Measurements from ENCODE around the gene UCN2.

UCN2 gene

DNA sequence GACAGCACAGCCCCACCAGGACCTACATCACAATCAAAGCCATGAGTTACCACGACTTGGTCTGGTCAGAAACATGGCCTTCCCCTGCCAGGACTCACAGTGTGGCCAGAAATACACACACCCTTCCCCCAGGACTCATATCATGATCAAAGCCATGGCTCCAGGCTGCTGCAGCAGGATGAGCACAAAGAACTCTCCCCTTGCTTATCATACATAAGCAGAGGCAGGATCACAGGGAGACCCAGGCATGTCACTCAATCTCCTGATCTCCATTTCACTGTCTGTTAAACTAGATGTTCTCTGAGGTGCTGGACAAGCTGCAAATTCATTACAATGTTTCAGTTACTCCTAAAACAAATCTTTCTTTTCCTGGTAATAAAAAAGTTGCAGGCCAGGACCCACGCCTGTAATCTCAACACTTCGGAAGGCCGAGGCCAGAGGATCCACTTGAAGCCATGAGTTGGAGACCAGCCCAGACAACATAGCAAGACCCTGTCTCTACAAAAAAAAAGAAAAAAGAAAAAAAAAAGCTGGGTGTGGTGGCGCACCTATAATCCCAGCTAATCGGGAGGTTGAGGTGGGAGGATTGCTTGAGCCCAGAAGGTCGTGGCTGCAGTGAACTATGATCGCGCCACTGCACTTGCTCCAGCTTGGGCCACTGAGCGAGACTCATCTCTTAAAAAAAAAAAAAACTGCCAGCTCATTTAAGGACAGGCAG, 8.2 kb downstream of the UCN2 start:
- H3K27ac ChIP-seq: peak overlapping the region; percentile 90
- TF ChIP-seq, protein P1, sequence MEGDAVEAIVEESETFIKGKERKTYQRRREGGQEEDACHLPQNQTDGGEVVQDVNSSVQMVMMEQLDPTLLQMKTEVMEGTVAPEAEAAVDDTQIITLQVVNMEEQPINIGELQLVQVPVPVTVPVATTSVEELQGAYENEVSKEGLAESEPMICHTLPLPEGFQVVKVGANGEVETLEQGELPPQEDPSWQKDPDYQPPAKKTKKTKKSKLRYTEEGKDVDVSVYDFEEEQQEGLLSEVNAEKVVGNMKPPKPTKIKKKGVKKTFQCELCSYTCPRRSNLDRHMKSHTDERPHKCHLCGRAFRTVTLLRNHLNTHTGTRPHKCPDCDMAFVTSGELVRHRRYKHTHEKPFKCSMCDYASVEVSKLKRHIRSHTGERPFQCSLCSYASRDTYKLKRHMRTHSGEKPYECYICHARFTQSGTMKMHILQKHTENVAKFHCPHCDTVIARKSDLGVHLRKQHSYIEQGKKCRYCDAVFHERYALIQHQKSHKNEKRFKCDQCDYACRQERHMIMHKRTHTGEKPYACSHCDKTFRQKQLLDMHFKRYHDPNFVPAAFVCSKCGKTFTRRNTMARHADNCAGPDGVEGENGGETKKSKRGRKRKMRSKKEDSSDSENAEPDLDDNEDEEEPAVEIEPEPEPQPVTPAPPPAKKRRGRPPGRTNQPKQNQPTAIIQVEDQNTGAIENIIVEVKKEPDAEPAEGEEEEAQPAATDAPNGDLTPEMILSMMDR (conservative IDR thresholded peaks at IDR 0.05): no peak

DNA sequence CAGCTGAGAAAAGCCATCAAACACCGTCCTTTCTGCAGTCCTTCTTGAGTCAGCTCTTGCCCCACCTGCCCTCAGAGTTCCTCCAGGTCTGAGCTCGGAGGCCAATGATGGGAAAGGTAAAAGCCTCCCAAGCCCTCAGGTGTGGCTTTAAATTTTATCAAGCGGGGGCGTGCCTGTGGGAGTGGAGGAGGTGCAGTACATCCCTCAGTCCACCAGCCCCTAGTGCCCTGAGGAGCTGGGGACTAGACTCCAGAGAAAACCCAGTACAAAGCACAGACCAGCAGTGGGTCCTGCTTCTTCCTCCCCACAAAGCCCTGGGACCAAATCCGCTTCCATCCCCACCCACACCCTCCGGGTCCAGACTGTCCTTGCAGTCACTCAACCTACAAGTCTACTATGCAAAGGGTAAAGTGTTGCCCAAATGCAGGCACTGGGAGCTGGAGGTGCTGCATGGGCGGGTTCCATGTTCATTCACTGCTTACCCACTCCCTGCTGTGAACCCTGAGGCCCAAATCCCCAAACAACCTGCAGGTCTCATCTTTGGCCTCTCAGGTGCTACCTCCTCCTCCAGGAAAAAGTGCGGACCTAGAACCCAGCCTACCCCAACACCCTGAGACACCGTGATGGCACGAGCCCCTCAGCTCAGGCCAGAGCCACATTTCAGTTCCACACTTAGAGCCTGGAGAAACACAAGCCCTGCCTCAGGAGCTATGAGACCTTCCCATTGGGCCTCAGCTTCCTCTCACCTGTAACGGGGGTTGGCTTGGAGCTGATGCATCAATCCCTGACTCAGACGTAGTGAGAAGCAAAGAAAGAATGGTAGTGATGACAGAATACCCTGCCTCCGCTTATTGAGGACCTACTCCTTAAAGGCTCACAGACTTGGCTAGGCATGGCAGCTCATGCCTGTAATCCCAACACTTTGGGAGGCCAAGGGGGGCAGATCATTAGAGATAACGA, 9.4 kb downstream of the UCN2 start:
- TF ChIP-seq, protein P1 (conservative IDR thresholded peaks at IDR 0.05): no peak
- peak overlapping the region; percentile 74; the same call in 1 of the 2 replicates for H3K27ac ChIP-seq

DNA sequence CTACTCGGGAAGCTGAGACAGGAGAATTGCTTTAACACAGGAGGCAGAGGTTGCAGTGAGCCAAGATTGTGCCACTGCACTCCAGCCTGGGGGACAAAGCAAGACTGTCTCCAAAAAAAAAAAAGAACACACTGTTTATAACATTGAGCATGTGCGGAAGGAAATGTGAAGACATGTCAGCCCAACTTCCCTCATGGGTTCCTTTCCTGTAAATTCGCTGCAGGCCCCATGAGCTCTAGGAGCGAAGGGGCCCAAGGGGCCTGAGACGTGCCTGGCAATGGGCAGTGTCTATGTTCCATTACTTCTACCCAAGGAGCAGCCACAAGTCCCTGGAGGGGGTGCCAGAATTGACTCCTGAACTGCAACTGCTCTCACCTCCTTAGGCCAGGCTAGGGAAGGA, 10.2 kb downstream of the UCN2 start:
- TF ChIP-seq, protein P1 (conservative IDR thresholded peaks at IDR 0.05): no peak
- peak overlapping the region; percentile 74 for H3K27ac ChIP-seq

DNA sequence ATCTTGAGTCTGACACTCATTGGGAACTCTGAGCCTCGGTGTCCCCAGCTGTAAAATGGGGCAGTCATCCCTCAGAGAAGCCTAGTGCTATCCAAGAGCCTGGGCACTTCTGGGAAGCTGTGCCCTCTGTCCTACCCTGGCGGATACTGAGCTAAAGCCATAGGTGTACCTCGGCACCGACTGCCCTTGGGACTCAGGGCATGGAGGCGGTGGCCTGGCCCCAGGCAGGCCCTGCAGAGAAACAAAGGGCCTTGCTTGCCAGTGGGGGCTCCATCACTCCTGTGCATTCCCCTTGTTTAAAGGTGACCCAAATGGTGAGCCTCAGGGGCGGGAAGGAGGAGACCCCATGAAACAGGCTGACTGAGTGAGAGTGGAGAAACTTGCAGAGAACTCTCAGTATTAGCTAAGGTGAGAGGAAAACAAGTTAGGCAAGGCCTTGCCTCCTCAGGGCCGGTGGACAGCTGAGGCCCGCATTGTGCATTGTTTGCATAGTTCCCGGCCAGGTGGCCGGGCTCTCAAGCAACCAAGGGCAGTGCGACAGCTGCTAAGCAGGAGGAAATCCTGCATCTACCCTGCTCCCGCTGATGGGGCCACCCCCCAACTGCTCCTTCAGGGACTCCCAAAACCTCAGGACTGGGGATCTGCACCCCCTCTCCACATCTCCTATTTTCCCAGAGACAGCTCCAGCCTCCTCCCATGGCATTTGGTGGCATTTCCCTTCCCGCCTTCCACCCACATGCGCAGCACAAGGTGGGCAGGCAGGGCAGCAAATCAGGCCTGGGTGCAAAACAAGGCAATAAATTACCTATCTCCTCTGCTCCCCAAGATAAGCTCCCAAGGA, 11.2 kb downstream of the UCN2 start:
- peak overlapping the region; percentile 74 for H3K27ac ChIP-seq
- TF ChIP-seq, protein P1 (conservative IDR thresholded peaks at IDR 0.05): no peak

DNA sequence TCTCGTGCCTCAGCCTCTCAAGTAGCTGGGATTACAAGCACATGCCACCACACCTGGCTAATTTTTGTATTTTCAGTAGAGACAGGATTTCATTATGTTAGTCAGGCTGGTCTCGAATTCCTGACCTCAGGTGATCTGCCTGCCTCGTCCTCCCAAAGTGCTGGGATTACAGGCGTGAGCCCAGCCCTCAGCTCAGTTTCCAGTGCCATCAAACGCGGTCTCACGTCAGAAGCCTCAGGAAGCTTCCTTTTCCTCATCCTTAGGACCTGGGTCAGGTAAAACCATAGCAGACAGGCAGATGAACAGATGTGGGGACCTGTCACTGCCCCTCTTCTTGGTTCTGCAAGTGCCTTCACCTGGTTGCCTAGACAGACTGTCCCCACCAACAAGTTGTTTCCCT, 11.9 kb downstream of the UCN2 start:
- H3K27ac ChIP-seq: peak overlapping the region; percentile 74

DNA sequence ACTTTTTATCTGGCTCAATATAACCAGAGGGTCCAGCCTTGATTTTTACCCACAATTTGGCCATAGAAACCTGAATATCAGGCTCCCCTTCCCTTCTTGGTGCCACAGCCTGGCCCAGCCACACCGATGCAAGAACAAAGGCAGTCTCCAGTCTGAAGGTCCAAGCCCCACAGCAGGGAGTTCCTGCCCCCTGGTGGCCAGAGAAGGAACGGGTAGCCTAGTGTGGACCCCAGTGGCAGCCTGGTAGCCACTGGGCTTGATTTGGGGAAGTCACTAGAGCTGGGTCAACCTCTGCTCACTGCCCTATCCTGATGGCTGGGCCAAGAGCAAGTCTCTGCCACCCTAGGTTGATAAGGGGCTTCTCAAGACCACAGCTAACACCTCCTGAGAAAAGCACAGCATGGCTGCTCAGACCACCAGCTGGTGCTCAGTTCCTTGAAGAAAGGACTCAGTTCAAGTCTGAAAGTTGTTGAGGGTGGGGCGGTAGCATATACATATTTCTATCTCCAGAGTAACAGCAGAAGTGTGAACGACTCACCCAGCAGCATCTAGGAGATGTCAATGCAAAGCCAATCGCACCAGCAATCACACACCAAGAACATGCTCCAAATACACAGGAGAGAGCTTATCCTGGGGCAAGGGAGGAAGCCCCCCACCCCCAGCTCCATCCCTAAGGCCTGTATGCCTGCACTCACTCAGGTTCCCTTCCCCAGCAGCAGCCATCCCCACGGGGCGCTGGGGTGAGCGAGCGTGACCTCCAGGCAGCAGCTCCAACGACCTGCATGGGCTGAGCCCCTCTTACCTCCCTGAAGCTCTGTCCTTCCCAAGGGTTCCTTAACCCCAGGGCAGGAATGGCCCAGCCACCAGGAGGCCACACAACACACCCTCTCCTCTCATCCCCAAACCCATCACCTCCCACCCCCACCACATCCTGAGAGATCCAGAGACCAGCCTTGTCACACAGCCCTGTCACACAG, 14.6 kb downstream of the UCN2 start:
- TF ChIP-seq, protein P1 (conservative IDR thresholded peaks at IDR 0.05): peak; percentile 95

DNA sequence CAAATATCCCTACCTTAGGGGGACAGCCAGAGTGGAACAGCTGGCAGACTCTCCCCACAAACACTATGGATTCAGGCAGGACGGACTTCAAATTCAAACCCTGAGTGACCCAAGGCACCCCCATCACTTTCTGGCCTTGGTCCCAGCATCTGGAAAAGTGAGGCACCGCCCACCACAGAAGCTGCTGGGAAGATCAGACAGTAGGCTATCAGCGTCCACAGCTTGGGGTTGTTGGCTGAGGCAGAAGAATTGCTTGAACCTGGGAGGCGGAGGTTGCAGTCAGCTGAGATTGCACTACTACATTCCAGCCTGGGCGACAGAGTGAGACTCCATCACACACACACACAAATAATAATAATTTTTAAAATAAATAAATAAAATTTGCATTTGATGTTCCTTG, 15.5 kb downstream of the UCN2 start:
- peak overlapping the region; percentile 24; the same call in 1 of the 2 replicates for H3K27ac ChIP-seq
- TF ChIP-seq, protein P1 (conservative IDR thresholded peaks at IDR 0.05): no peak

More for the DNA sequence above, 14.6 kb downstream of the UCN2 start:
- peak overlapping the region; percentile 24; the same call in 1 of the 2 replicates for H3K27ac ChIP-seq

All from VCaP (cell line).